Large intestine (tissue), 3 donors: ENCODE results near the gene GLA. TPM values are rescaled to one million over a fixed set of nuclear protein-coding genes. Genes with fewer than 3 reads are reported as not detected.
A peak's percentile ranks its signal among the peaks of the same experiment; 100 is the strongest.

Experiments
- DNase-seq, 2 donors: peaks; one replicate each; pipeline versions ENCODE4 v3.0.0 to v3.0.0-alpha.2; 2013
- H3K27ac ChIP-seq: one replicate; pipeline ENCODE4 v1.5.1; 2013; ENCODE audit warnings: low read length
- H3K27me3 ChIP-seq: 2 replicates; pipeline ENCODE4 v1.6.1; 2013; ENCODE audit warnings: low read length; ENCODE audit not compliant: control insufficient read depth, insufficient read depth
- H3K36me3 ChIP-seq: 2 replicates; pipeline ENCODE4 v1.6.1; 2013; ENCODE audit warnings: low read length; ENCODE audit not compliant: control insufficient read depth, insufficient read depth
- H3K4me1 ChIP-seq: one replicate; pipeline ENCODE4 v1.6.1; 2013; ENCODE audit warnings: low read length; ENCODE audit not compliant: control insufficient read depth, insufficient read depth
- H3K4me3 ChIP-seq: one replicate; pipeline ENCODE4 v1.5.1; 2013; ENCODE audit warnings: low read length
- H3K9me3 ChIP-seq: one replicate; pipeline ENCODE4 v1.6.1; 2013; ENCODE audit warnings: mild to moderate bottlenecking, low read depth, low read length, moderate library complexity; ENCODE audit not compliant: control insufficient read depth
- WGBS: methylation state at CpG from one replicate; pipeline ENCODE4 v1.1.5; 2013; ENCODE audit warnings: low lambda C conversion rate; ENCODE audit not compliant: insufficient coverage; 5-methylcytosine and 5-hydroxymethylcytosine counted together
- polyA plus RNA-seq: library from polyadenylated mRNA; unstranded; fragments of 120-200 nt; gene quantifications from one replicate; pipeline ENCODE4 v1.2.1, GENCODE V29; 2013

Gene GLA
- polyA plus RNA-seq, 1 donor = 123 TPM

DNA sequence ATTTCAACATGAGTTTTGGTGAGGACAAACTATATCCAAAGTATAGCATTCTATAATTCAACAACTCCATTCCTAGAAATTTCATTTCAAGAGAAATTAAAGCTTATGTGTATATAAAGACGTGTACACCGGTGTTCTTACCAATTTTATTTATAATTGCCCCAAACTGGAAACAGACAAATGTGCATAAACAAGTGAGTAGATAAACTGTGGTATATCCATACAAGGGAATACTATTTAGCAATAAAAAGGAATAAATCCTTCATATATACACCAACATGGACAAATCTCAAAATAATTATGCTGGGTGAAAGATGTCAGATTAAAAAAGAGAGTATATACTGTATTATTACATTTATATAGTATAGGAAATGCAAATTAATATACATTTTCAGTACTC lies 20.2 kb upstream of the GLA start:
- Histone ChIP-seq H3K27me3 (no peaks in the 10 kb centered on the region), H3K9me3 (no peaks in the 10 kb centered on the region), H3K4me1 (no peaks in the 10 kb centered on the region), H3K36me3 (peaks cover 11% of the 10 kb centered on the region), H3K4me3 (no peak overlapping the region), H3K27ac (no peak overlapping the region)
- no peak for DNase-seq
- no CpG with 5 or more reads among the region's 2 CpGs for WGBS

DNA sequence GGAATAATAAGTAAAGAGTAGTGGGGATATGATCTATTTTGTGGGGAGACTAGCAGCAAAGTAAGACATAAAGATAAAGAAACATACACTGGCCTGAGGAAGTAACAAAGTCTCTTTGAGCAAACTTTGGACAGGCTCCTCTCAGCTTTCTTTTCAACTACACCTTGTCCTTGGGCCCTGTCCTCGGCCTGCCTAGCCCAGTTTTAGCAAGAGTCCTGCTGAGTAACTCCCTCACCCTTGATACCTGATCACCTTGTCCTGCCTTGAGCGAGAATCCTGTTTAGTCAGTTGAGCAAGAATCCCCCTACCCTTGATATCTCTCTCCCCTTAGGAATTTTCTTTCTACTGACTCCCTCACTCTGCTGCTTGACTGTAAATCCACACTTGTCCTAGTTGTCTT lies 11.8 kb upstream of the GLA start:
- DNase-seq = peak; percentile 47 to 69
- peaks cover 39% of the 10 kb centered on the region for H3K4me1 ChIP-seq
- no peaks in the 10 kb centered on the region for H3K27me3 ChIP-seq
- peak overlapping the region; percentile 96 for H3K27ac ChIP-seq
- H3K36me3 ChIP-seq = peaks cover 4% of the 10 kb centered on the region
- WGBS = no CpG with 5 or more reads among the region's 2 CpGs
- no peaks in the 10 kb centered on the region for H3K9me3 ChIP-seq
- H3K4me3 ChIP-seq = no peak overlapping the region

- H3K4me3 ChIP-seq = peak overlapping the region; percentile 68
- H3K27ac ChIP-seq = peak overlapping the region; percentile 96
- no peaks in the 10 kb centered on the region for H3K27me3 ChIP-seq
- peaks cover 39% of the 10 kb centered on the region for H3K4me1 ChIP-seq
- H3K9me3 ChIP-seq = no peaks in the 10 kb centered on the region
- WGBS = no CpG with 5 or more reads among the region's 56 CpGs
- peak in 1 of 2 donors; percentile 60 for DNase-seq
- H3K36me3 ChIP-seq = no peaks in the 10 kb centered on the region
Measured at GRCh38 chrX:101417981-101418841, 10.5 kb upstream of the GLA start.

DNA sequence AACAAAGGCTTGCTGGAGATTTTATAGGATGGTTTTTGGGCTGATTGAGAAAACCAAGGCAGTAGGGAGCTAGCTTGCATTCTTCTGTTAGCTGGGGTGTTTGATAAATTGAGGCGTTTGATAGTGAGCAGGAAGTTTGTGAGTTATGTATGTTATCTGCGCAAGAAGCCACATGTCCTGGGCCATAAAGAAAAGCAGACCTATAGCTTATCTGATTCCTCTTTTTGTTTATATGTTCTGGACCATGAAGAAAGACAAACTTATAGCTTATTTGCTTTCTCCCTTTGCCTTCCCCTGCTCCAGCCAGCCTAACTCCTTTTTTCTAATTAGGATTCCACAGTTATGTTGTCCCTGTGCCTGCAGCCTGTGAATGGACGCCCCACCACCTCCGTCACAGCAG lies 9.5 kb upstream of the GLA start:
- Histone ChIP-seq H3K9me3 (no peaks in the 10 kb centered on the region), H3K27me3 (no peaks in the 10 kb centered on the region), H3K4me3 (no peak overlapping the region), H3K36me3 (peaks cover 9% of the 10 kb centered on the region), H3K27ac (peak overlapping the region; percentile 96), H3K4me1 (peaks cover 39% of the 10 kb centered on the region)
- WGBS = no CpG with 5 or more reads among the region's 4 CpGs
- peak in 1 of 2 donors; percentile 30 for DNase-seq

- H3K36me3 ChIP-seq = peaks cover 14% of the 10 kb centered on the region
- H3K27me3 ChIP-seq = no peaks in the 10 kb centered on the region
- no peak overlapping the region for H3K4me3 ChIP-seq
- peaks cover 39% of the 10 kb centered on the region for H3K4me1 ChIP-seq
- peak; percentile 24 to 51 for DNase-seq
- no peaks in the 10 kb centered on the region for H3K9me3 ChIP-seq
- peak overlapping the region; percentile 96 for H3K27ac ChIP-seq
- no CpG with 5 or more reads among the region's 7 CpGs for WGBS
Measured at GRCh38 chrX:101416691-101417090, 9.0 kb upstream of the GLA start.

DNA sequence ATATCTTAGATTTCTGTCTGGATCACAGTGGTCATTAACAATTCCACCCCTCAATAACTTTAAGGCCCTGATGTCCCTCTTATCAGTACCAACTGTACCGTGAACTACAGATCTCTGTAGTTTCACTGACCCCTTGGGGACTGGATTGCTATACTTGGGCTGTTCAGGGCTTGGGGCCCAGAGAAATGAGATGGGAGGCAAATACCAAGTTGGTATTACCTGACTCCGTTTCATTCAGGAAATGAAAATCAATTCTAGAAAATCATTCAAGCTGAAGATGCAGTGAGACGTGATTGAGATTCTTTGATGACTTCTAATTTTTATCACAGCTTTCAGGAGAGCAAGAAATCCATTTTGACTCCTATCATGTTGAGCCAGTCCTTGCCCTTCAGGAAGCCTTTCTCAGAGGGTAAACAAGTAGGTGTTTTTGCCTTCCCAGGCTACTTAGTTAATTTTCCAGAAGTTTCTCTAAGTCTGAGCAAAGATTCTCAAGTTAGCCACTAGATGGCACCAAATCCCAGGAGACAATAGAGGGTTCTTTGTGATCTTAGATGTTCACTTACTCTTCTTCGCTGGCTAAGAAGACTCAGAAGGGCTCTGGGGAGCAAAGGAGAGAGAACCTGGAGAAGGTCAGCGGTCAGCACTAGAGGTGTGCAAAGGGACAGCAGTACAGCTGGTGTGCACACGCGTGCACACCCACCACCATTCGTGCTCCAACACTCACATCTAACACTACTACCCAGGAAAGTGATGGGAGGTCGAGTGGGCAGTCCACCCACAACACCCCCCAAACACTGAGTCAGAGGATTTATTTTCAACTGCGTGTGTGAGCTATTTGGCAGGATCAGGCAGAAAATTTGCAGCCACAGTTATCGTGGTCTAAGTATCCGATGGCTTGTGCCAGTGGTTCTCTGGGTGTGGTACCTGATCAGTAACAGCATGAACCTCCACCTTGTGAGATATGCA lies 7.7 kb upstream of the GLA start:
- H3K4me3 ChIP-seq = no peak overlapping the region
- no peaks in the 10 kb centered on the region for H3K9me3 ChIP-seq
- no CpG with 5 or more reads among the region's 12 CpGs for WGBS
- H3K36me3 ChIP-seq = peaks cover 14% of the 10 kb centered on the region
- no peaks in the 10 kb centered on the region for H3K27me3 ChIP-seq
- H3K4me1 ChIP-seq = peaks cover 39% of the 10 kb centered on the region
- H3K27ac ChIP-seq = peak overlapping the region; percentile 96
- peak; percentile 50 to 57 for DNase-seq

- H3K36me3 ChIP-seq = peaks cover 14% of the 10 kb centered on the region
- DNase-seq = no peak
- no peak overlapping the region for H3K4me3 ChIP-seq
- H3K27ac ChIP-seq = no peak overlapping the region
- WGBS = no CpG with 5 or more reads among the region's 10 CpGs
- H3K27me3 ChIP-seq = no peaks in the 10 kb centered on the region
- H3K9me3 ChIP-seq = no peaks in the 10 kb centered on the region
- H3K4me1 ChIP-seq = peaks cover 18% of the 10 kb centered on the region
Measured at GRCh38 chrX:101411984-101412383, 4.3 kb upstream of the GLA start.

DNA sequence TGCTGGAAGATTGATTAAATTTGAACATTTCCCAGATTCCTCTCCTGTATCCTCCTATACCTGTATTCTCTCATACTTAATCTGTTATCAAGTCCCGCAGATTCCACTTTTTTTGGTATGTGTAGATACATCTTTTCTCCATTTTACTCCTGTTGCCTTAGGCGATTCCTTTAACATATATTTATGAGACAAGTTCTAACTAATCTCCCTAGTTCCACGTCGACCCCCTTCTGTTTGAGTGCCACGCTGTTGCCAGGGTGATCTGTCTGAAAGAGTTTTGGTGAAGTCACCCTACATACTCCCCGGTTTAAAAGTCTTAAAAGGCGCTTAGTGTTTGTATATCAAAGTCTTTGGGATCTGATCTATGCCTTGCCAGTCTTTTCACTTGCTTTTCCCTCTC lies 2.7 kb upstream of the GLA start:
- Histone ChIP-seq H3K4me1 (peaks cover 5% of the 10 kb centered on the region), H3K27ac (peak overlapping the region; percentile 99)
- WGBS = no CpG with 5 or more reads among the region's 7 CpGs

DNA sequence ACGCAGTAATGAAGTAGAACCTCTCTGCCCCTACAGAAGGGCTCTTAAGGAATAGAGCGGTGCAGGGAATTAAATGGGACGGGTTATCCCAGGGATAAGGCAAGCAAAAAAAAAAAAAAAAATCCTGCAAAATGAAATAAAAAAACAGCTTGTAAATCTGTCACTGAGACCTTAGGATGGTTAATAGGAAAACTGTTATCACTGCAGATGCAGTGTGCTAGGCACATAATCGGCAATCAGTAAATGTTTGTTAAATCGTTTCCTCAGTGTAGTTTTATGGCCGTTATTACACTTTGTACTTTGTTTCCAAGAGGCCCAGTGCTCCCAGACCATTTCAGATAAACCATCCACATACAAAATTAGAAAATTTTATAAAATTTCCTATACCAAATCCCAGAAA lies 1.3 kb upstream of the GLA start:
- no peaks in the 10 kb centered on the region for H3K9me3 ChIP-seq
- no CpG with 5 or more reads among the region's 6 CpGs for WGBS
- peaks cover 14% of the 10 kb centered on the region for H3K36me3 ChIP-seq
- H3K27ac ChIP-seq = peak overlapping the region; percentile 99
- no peaks in the 10 kb centered on the region for H3K4me1 ChIP-seq
- H3K27me3 ChIP-seq = no peaks in the 10 kb centered on the region
- peak overlapping the region; percentile 85 for H3K4me3 ChIP-seq
- DNase-seq = peak; percentile 61 to 78

More for the DNA sequence above, 2.7 kb upstream of the GLA start:
- Histone ChIP-seq H3K9me3 (no peaks in the 10 kb centered on the region), H3K4me3 (peak overlapping the region; percentile 85), H3K27me3 (no peaks in the 10 kb centered on the region), H3K36me3 (peaks cover 14% of the 10 kb centered on the region)
- peak in 1 of 2 donors; percentile 4 for DNase-seq

- peak overlapping the region; percentile 85 for H3K4me3 ChIP-seq
- peaks cover 4% of the 10 kb centered on the region for H3K4me1 ChIP-seq
- DNase-seq = no peak
- H3K9me3 ChIP-seq = no peaks in the 10 kb centered on the region
- no CpG with 5 or more reads among the region's 8 CpGs for WGBS
- peak overlapping the region; percentile 99 for H3K27ac ChIP-seq
- no peaks in the 10 kb centered on the region for H3K27me3 ChIP-seq
- peaks cover 17% of the 10 kb centered on the region for H3K36me3 ChIP-seq
Measured at GRCh38 chrX:101408532-101408841, 762 bp upstream of the GLA start.
